DMS53 (cell line): ENCODE measurements around the gene CLSTN2.

Source experiments
- DNase-seq: peaks from one replicate; lab custom pipeline; 2025; lab: John Stamatoyannopoulos, UW

The CLSTN2 gene

DNA sequence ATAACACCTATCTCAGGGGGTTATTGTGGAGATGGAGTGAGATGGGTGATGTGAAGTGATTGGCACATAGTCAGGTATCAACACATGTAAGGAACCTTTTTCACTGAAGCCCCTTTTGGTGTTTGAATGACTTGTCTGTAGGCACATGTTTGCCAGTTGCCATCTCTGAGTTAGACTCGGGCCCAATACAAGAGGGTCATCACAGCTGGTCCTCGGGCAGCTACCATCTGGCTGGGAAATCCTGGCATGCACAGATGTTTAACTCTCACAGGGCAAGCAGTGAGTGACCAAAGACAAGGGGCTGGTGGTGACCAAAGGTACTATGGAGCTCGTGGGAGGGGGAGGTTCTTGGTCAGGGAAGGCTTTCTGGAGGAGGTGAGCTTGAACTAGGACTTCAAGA lies 118.8 kb downstream of the CLSTN2 start:
- no peak for DNase-seq

DNA sequence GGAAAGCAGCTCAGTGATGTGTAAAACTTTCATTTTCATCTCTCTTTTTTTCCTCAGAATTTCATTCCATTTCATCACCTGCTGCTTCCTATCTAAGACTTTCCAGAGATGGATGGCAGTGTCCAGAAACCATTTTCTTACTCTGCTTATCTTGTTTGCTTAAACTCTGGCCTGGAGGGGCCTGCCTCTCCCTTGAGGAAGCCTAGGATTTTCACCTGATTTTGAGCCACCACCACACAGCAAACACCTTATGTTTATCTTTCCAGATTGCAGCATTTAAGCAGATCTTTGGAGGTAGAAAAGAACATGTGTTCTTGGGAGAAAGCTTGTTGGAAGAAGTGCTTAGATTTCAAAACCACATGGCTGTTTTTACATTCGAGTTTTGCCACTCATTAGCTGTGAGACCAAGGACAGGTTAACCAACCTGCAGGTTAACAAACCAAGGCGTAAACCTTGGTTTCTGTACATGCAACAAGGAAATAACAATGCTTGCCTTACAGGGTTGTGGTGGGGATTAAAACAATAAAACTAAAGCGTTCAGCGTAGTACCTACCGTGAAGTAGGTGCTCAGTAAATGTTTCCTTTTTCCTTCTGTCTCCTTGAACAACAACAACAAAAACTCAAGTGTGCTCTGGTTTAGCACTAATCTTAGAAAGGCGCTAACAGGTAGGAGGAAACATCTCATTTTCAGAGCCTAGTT lies 120.3 kb downstream of the CLSTN2 start:
- DNase-seq: no peak

DNA sequence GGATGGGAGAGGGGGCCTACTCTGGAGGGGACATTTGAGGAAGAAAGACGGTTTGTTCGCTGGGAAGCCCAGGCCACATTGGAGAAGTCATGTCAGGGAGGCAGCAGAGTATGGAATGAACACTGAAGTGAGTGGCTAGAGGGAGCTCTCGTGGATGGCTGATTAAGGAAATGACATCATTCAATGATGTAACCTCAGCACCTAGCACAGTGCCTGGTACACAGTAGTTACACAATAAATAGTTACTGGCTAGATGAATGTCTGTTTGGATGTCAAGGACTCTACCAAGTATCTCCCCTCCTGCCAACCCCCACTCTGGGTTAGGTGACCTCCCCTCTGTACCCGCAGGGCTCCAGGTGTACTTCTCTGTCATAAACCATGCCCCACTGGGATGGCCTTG lies 121.1 kb downstream of the CLSTN2 start:
- no peak for DNase-seq

DNA sequence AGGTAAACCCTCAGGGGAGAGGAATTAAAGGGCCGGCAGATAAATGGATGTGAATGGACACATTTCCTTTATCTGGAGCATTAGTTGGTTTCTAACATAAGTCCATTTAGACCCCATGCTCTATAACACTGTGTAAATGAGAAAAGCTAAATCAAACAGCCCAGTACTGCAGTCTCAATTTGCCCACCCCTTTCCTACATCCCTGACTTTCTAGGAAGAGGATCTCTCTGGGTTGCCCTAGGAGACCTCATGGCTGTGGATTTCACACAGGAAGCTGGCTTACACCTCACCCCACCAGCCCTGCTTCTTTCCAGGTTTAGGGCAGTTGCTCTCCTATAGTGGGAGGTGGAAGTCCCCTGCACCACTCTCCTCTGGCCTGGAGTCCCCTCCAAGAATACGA lies 126.2 kb downstream of the CLSTN2 start:
- DNase-seq: no peak

DNA sequence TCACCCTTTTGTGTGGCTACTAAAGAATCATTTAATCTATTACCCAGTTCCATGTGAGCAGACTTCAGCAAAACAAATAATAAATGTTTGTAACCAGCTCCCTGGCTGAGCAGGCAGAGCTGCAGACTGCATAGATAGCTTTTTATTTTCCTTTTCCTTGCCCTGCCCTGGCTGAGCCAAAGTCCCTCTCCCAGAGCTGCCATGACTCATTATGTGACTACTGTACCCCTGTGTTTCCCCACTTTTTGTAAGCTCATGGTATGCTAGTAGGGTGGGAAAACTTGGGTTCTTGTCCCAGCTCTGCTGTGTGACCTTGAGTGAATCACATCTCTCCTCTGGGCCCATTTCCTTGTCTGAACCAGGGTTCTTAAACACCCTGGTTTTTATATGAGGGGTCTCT lies 127.5 kb downstream of the CLSTN2 start:
- no peak for DNase-seq

DNA sequence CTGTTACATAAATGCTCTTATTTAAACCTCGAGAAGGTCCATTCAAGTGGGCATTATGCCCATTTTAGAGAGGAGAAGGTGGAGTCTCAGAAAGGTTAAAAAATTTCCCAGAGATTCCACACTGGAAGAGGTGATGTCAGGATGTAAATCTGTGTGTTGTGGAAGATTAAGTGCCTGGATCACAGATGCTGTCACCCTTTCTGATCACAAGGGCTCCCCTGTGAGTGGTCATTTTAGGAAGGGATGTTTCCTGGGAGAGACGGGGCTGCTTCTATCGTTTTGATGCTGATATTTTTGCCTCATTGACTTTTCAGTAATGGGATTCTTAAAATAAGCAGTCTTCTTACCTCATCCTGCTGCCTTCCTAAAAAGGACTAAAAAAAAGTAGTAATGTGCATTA lies 132.5 kb downstream of the CLSTN2 start:
- no peak for DNase-seq

DNA sequence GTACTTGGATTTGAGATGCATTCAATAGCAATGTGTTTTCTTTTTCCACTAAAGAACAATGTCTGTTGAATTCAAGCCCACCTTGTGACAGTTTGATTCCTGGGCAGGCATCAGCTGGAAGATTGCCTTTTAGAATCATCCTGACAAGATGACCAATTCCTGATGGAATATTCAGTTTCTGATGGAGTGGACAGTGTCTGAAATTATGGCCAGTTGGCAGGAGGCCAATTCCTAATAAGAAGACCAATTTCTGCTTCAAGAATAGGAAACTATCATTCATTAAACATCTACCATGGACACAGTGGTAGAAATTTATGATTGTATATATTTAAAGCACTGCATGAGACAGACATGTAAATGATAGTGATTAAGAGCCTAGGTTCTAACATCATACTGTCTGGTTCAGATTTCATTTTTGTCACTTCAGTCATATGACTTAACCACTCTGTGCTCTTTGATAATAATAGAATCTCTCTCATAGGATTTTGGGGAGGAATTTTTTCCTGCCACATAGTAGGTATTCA lies 133.6 kb downstream of the CLSTN2 start:
- peak; percentile 1 for DNase-seq

DNA sequence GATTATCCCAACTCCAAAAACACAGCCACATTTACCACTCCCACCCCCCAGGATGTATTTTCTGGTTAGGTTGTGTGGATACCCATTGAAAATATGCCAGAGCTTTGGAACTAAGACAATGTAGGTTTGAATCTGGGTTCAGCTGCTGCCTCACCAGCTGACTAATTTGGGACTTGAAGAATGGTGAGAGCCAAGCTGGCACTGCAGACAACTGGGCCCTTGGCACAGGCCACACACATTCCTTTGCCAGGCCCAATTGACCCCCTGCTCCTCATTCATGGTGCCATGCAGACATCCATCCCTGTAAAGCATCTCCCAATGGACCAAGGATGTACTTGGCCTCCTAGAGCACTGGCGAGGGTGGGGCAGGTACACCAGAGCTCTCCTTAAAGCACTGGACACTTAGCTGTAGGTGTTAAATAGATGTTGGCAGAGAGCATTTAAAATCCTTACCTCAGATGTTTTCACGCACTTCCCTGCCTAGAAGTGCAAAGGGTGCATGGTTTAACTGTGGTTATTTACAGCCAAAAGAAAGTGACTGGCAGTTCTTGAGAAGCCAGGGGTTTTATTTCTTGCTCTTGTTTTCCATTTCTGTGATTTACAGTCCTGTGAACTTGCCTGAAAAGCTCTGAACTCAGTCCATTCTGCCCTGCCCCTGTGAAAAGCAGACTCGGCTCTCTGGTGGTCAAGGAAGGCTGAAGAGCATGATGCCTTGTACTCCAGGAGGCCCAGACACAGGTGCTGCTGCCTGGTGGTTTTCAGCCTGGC lies 138.5 kb downstream of the CLSTN2 start:
- no peak for DNase-seq

DNA sequence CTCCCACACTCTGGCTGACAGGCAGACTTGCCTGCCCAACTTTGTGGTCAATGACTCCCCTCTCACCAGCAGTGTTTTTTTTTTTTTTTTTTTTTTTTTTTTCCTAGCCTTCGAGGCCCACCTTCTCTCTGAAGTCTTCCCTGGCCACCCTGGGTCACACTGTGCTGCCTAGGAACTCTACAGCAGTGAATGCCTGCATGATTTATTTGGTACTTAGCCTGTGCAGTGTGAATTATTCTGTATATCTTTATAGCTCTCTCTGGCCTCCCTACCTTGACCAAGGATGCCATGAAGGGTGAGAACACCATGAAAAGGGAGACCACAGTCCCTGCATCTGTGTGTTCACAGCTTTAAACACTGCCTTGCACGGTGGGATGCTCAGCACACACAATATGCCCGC lies 141.6 kb downstream of the CLSTN2 start:
- no peak for DNase-seq

DNA sequence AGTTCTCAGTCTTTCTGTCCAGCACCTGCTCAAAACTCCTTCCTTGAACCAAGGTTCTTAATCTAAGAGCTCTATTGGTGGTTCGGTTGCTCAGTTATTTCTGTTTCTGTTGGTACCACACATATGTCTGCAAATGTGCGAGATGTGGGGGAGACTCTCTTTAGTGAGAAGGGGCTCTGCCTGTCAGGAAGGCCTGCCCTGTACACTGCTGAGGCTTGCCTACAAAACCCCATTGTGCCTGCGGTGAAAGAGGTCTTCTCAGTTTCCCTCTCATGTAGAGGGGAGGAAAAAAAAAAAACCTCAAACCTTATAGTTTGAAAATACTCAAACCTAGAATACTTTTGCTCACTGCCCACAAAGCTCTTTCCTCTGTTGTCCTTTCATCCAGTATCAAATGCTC lies 142.4 kb downstream of the CLSTN2 start:
- no peak for DNase-seq

DNA sequence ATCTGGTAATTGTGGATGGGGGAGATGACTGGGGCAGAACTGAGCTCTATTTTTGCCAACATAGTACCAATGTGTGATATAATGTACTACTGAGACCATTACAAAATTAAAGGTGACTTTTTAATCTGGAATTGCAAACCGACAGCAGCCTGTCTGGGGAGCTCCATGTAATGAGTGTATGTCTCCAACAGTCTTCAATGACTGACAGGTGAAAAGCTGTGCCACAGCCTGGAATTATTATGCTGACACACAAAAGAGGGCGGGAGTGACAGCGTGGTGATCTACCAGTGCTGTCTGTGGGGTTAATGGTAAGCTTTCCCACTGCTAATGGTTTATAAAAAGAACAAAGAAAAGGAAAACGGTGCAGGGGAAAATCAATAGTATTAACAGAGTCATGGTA lies 143.4 kb downstream of the CLSTN2 start:
- no peak for DNase-seq

DNA sequence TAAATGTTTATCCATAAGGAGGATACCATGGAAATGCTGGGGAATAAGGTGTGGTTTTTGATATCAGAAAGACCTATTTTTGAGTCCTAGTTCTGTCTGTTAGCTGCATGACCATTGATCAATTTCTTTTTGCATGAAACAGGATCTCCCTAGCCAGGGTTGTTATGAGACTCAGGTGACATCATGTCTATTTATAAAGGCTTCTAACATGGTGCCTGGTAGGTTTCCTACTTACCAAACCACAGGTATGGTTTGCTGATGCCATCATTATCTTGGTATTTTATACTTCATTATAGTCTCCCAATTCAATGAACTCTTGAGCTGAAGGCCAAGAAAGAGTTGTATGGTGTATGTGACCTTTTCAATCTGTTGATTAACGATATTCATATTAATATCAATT lies 144.0 kb downstream of the CLSTN2 start:
- DNase-seq: peak; percentile 1

DNA sequence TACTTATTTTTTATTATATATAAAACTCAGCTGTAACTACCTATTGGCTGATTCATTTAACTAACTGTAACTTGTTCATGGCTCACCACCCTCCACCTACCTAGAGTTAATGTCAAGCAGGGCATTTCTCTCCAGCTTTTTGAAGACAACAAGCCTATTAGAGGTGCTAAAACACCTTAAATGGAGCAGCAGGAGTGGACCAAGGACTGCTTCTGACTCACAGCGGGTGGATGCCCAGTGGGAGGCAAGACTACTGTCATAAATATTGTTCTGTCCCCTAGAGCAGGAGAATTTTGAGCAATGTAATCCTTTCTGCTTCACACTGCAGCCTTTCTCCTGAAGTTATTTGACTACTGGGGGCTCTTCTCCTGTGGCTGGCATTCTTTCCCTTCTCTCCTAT lies 146.9 kb downstream of the CLSTN2 start:
- no peak for DNase-seq

DNA sequence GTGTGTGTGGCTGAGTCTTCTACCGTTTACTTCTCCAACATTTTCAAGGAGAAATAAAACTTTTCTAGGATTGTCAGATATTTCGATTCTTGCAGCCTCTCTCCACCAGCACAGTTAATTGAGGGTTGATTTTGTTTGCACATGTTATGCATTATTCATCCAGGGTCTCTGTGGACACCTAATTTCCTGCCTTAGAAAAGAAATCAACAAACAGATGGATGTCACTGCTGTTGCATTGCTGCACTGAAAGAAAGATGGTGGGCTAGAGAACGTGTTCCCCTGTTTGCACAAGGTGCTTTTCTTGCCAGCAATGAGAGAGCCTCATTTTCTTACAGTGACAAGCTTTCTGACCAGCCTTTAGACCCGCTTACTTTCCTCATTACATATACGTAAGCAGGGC lies 150.0 kb downstream of the CLSTN2 start:
- DNase-seq: no peak

DNA sequence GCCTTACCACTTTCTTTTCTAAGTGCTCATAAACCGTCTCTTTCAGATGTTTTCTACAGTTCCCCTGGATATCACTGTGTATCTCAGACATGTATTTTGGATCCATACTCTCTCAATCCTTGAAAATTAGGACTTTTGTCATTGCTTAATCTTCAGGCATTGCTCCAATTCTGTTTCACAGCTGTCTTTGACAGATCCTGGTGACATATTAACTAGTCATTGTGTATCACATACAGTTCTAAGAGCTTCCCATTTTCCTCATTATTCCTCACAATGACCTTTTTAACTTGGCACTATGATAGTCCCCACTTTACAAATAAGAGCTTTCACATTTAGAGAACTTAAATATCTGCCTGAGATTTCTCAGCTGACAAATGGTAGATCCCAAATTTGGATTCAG lies 151.7 kb downstream of the CLSTN2 start:
- peak; percentile 41 for DNase-seq

DNA sequence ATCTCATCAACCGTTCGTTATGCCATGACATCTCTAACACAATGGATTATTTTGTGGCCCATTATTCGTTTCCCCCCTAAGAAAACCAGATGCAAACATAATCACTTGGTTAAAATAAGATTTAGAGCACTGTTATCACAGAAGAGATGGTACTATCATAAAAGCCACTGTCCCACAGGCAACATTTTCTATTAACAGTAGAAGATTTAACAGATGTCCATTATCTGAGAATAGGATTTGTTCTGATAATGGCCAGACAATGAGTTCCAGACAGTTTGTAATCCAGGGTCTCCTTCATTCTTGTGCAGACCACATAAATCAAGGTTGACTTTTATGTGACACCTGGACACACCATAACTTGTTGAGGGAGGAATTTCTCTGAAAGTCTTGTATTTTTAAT lies 153.1 kb downstream of the CLSTN2 start:
- no peak for DNase-seq

DNA sequence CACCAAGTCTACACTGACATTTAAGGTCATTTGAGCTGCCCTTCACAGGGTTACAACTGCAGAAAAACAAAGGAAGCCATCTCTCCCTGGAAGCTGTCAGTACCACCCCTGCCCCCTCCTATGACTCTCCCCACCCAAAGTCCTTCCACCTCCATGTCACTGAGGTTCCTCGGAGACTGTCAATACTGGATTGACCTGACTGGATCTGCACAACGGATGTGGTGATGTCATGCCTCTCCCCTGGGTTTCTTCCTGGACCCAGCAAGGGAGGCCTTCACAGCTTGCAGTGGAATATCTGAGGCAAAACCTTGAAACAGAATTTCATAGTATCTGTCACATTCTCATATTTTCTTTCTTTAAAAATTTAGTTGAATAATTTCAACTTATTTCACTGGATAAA lies 153.5 kb downstream of the CLSTN2 start:
- DNase-seq: peak; percentile 7

DNA sequence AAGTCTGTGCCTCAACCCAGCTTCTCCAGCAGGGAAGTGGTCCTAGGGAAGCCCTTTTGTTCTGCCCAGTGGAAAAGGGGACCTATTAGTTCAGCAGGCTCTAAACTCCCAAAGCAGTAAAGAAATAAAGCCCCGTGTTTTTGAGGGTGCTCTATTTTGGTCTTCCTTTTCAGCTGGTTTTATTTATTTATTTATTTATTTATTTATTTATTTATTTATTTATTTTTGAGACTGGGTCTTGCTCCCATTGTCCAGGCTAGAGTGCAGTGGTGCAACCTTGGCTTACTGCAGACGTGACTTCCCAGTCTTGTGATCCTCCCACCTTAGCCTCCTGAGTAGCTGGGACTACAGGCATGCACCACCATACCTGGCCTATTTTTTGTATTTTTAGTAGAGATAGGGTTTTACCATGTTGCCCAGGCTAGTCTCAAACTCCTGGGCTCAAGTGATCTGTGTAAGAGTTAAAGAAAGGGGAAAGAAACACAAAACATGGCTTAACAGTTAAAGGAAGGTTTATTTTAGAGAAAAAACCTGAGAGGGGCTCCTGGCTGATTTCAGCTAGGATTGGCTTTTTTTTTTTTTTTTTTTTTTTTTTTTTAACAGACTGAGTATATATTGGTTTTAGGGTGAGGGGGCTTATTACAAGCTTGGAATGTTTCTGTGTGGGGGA lies 154.6 kb downstream of the CLSTN2 start:
- DNase-seq: peak; percentile 35

DNA sequence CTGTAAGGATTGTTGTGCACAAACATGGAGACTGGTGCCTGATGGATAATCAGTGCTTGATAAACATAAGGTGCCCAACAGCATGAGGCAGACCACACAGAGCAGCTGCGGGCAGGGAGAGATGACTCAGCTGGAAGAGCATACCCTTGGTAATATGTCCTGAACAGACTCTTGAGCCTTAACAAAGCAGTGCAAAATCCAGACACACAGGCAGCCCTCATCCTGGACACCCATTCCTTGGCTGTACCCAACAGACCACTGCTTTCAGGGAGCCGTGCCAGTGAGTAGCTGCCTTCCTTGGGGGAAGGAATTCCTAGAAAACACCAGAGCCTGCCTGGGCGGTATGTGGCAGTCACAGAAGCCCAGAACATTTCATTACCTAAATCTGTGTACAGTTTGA lies 156.2 kb downstream of the CLSTN2 start:
- peak; percentile 8 for DNase-seq

DNA sequence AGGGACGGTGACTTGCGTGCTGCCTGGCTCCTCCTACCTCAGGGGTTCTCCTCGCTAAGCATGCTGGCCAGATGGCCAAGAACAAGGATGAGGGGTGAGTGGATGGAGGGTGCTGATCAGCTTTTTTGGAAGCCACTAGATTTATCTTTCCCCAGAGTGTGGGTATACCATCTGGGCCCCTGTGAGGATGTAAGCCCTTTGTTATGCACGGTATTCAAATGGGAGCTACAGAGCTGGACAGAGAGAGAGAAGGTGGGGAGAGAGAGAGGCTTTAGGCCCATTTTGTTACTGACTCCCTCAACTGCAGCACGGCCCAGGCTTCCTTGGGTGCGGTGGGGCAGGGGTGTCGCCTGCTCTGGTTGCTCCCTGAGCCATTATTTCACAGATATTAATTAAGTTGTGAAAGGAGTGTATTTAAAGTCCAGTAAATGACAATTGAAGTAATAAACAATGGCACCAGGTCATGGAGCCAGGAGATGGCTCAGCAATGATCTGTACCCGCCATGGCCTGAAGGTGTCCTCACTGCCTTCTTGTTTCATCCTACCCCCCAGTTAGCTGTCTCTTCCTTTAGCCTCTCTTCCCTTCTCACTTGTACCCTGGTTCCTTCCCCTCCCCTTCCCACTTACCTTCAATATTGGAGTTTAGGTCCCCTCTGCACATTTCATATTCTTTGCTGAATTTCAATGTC lies 158.0 kb downstream of the CLSTN2 start:
- DNase-seq: peak; percentile 8

DNA sequence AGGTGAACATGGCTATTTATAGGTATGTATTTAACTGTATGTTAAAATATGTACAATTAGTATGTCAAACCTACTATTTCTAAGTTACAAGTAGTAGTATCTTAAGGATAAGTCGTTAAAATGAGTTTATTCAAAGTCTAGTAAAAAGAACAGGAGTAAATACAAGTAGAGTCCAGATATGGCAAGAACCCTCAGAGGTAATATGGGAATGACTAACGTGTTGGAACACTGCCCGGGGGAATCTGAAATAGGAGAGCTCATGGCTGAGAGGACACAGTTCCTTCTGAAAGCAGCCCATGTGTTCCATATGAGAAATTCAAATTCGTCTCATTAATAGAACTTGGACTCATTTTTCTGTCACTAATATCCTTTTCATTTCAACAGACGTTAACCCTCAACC lies 158.8 kb downstream of the CLSTN2 start:
- peak; percentile 10 for DNase-seq

DNA sequence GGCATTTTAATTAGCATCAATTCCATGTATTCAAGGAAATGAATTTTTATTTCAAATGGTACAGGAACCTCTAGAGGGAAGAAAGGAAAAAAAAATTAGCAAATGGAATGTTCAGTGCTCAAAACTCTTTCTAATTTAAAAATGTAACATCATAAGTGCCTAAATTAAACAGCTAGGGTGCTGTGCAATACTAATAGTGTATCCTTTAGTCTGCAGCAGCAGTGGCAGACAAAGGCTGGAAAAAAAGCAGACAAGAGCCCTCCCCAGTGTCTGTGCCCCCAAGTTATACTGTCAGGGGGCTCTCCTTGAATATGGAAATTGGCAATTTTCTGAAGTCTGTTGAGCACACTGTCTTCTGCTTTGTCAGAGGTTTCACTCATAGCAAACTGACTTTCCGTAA lies 159.5 kb downstream of the CLSTN2 start:
- DNase-seq: no peak
